SU-DHL-6 (cell line): ENCODE data around the gene WASHC4.

Experiments used
- H2AFZ ChIP-seq: fragments of 200-600 bp; sonication (generic); 2 replicates; pipeline ENCODE4 v1.6.1; 2014; ENCODE audit warnings: low read depth, mild to moderate bottlenecking, moderate library complexity, mixed read lengths, antibody characterized with exemption, low read length; ENCODE audit not compliant: severe bottlenecking
- H3F3A ChIP-seq: fragments of 200-600 bp; shearing (Covaris generic); 2 replicates; pipeline ENCODE4 v1.6.0; 2016; ENCODE audit warnings: antibody characterized with exemption, mild to moderate bottlenecking; ENCODE audit not compliant: insufficient read depth
- H3K27ac ChIP-seq: fragments of 200-600 bp; sonication (generic); 2 replicates; pipeline ENCODE4 v1.5.1; 2016; ENCODE audit warnings: low read depth, mild to moderate bottlenecking, low read length, moderate library complexity, mixed read lengths
- H3K27me3 ChIP-seq: fragments of 200-600 bp; sonication (generic), shearing (Covaris generic); 2 replicates; pipeline ENCODE4 v1.6.0; 2014; ENCODE audit warnings: mild to moderate bottlenecking, low read length
- H3K36me3 ChIP-seq: fragments of 200-600 bp; sonication (generic); 2 replicates; pipeline ENCODE4 v1.6.1; 2014; ENCODE audit warnings: mild to moderate bottlenecking, low read length, mixed read lengths
- H3K4me2 ChIP-seq: fragments of 300-600, 200-600 bp; shearing (Covaris generic), sonication (generic); 2 replicates; pipeline ENCODE4 v1.6.0; 2014; ENCODE audit warnings: low read length, low read depth, mild to moderate bottlenecking; ENCODE audit not compliant: poor library complexity, severe bottlenecking
- H3K4me3 ChIP-seq: fragments of 200-600 bp; sonication (generic); 2 replicates; pipeline ENCODE4 v1.5.1; 2014; ENCODE audit warnings: antibody characterized with exemption, low read length, mild to moderate bottlenecking, mixed read lengths; ENCODE audit not compliant: insufficient read depth, poor library complexity, severe bottlenecking
- H3K79me2 ChIP-seq: fragments of 200-600 bp; sonication (generic); 2 replicates; pipeline ENCODE4 v1.6.1; 2014; ENCODE audit warnings: mild to moderate bottlenecking, low read length, moderate library complexity; ENCODE audit not compliant: insufficient read depth
- H3K9ac ChIP-seq: fragments of 200-600 bp; sonication (generic); 2 replicates; pipeline ENCODE4 v1.7.0; 2014; ENCODE audit warnings: mild to moderate bottlenecking, low read length
- H3K9me2 ChIP-seq: fragments of 200-600 bp; sonication (generic); replicated peaks from 2 replicates; pipeline ENCODE4 v1.6.1; 2014; ENCODE audit warnings: low read length; ENCODE audit not compliant: insufficient read depth
- H3K9me3 ChIP-seq: fragments of 200-600 bp; sonication (generic); 2 replicates; pipeline ENCODE4 v1.6.1; 2014; ENCODE audit warnings: low read length, mixed read lengths; ENCODE audit not compliant: insufficient read depth
- H4K20me1 ChIP-seq: fragments of 200-600 bp; sonication (generic); 2 replicates; pipeline ENCODE4 v1.6.1; 2014; ENCODE audit warnings: low read depth, mild to moderate bottlenecking, antibody characterized with exemption, low read length, moderate library complexity, mixed read lengths
- CTCF ChIP-seq: fragments of 200-600 bp; sonication (generic); IDR thresholded peaks from one replicate; pipeline ENCODE4 v1.5.1; 2017; ENCODE audit warnings: antibody characterized with exemption, mild to moderate bottlenecking, low read length, moderate library complexity; ENCODE audit not compliant: insufficient read depth, poor library complexity, severe bottlenecking
- EZH2phosphoT487 ChIP-seq: fragments of 200-600 bp; sonication (generic), shearing (Covaris generic); conservative IDR thresholded peaks from 2 replicates; pipeline ENCODE4 v1.6.1; 2018; ENCODE audit warnings: mild to moderate bottlenecking, antibody characterized with exemption, low read length, moderate library complexity, mixed read lengths

The WASHC4 gene

GRCh38 chr12:105064564-105065178 is 42.9 kb upstream of the WASHC4 start:
- TF ChIP-seq CTCF (no peak), EZH2phosphoT487 (no peak)
- no peaks in the 10 kb centered on the region for H3F3A ChIP-seq
- H3K79me2 ChIP-seq = no peaks in the 10 kb centered on the region
- no peaks in the 10 kb centered on the region for H3K9me2 ChIP-seq
- H3K27ac ChIP-seq = no peak overlapping the region
- H3K36me3 ChIP-seq = no peaks in the 10 kb centered on the region
- no peak overlapping the region for H3K4me3 ChIP-seq
- H3K9ac ChIP-seq = no peak overlapping the region
- H2AFZ ChIP-seq = no peak overlapping the region
- H3K27me3 ChIP-seq = no peaks in the 10 kb centered on the region
- H3K4me2 ChIP-seq = no peak overlapping the region
- no peaks in the 10 kb centered on the region for H4K20me1 ChIP-seq
- no peaks in the 10 kb centered on the region for H3K9me3 ChIP-seq

- Histone ChIP-seq H4K20me1 (no peaks in the 10 kb centered on the region), H3K9ac (no peak overlapping the region), H3F3A (no peaks in the 10 kb centered on the region), H3K79me2 (no peaks in the 10 kb centered on the region), H3K9me2 (no peaks in the 10 kb centered on the region), H3K27me3 (no peaks in the 10 kb centered on the region), H3K4me3 (no peak overlapping the region), H3K4me2 (no peak overlapping the region), H3K27ac (no peak overlapping the region), H2AFZ (no peak overlapping the region), H3K9me3 (no peaks in the 10 kb centered on the region), H3K36me3 (no peaks in the 10 kb centered on the region)
- TF ChIP-seq CTCF (no peak), EZH2phosphoT487 (no peak)
Measured at GRCh38 chr12:105067511-105068031, 40.0 kb upstream of the WASHC4 start.

- Histone ChIP-seq H3K9me2 (no peaks in the 10 kb centered on the region), H3K27ac (no peak overlapping the region), H3K36me3 (no peaks in the 10 kb centered on the region), H4K20me1 (no peaks in the 10 kb centered on the region), H3K79me2 (no peaks in the 10 kb centered on the region), H2AFZ (no peak overlapping the region), H3K27me3 (no peaks in the 10 kb centered on the region), H3K4me3 (no peak overlapping the region), H3K4me2 (no peak overlapping the region), H3K9ac (no peak overlapping the region), H3F3A (no peaks in the 10 kb centered on the region), H3K9me3 (no peaks in the 10 kb centered on the region)
- TF ChIP-seq EZH2phosphoT487 = no peak
- no peak for TF ChIP-seq CTCF
Measured at GRCh38 chr12:105069936-105070702, 37.4 kb upstream of the WASHC4 start.
